Cardiac muscle cell (in vitro differentiated cells and primary cell): Measurements from ENCODE around the gene MPZ. TPM values are rescaled to one million over a fixed set of nuclear protein-coding genes. Genes with fewer than 3 reads are reported as not detected.

Experiments
- DNase-seq, 2 donors: peaks; one replicate each; pipeline versions ENCODE4 v3.0.0 to v3.0.0-alpha.2; 2010 to 2017; ENCODE audit warnings: low read depth in 1 of 2, low spot score in 1 of 2
- H3K27ac ChIP-seq: fragments of 200-600 bp; sonication (generic); 2 replicates; pipeline ENCODE4 v1.5.1; 2016
- H3K27me3 ChIP-seq: fragments of 200-600 bp; sonication (generic); 2 replicates; pipeline ENCODE4 v1.6.0; 2016; ENCODE audit warnings: control low read depth
- H3K36me3 ChIP-seq: fragments of 200-600 bp; sonication (generic); 2 replicates; pipeline ENCODE4 v1.5.1; 2016; ENCODE audit warnings: control low read depth
- H3K4me1 ChIP-seq: fragments of 200-600 bp; sonication (generic); 2 replicates; pipeline ENCODE4 v1.8.1; 2017; ENCODE audit warnings: low read depth, mild to moderate bottlenecking, mixed run types
- H3K4me3 ChIP-seq: fragments of 200-600 bp; sonication (generic); 2 replicates; pipeline ENCODE4 v1.5.1; 2016; ENCODE audit warnings: mild to moderate bottlenecking
- H3K9me3 ChIP-seq: fragments of 200-600 bp; sonication (generic); 2 replicates; pipeline ENCODE4 v1.5.1; 2017; ENCODE audit warnings: low read depth, mild to moderate bottlenecking, control low read depth
- polyA plus RNA-seq: library from polyadenylated mRNA; unstranded; fragments of >200 nt; fragmentation: Nextera tagmentation; extraction: Ambion mirVana; gene quantifications from 2 replicates; pipeline ENCODE4 v1.2.1, GENCODE V29; 2016
- total RNA-seq: library from RNA; depleted of rRNA; stranded (reverse); fragments of >200 nt; gene quantifications from 2 replicates; pipeline ENCODE4 v1.2.3, GENCODE V29; 2016
- TF ChIP-seq, protein P1 (sequence below): IDR thresholded peaks from 2 replicates; pipeline ENCODE4 v1.5.1; 2012; ENCODE audit warnings: low read depth, mild to moderate bottlenecking, low read length

The MPZ gene
- total RNA-seq: 0.35 and 0.77 TPM in 2 replicates
- 0.48 and 0.66 TPM in 2 replicates for polyA plus RNA-seq

DNA sequence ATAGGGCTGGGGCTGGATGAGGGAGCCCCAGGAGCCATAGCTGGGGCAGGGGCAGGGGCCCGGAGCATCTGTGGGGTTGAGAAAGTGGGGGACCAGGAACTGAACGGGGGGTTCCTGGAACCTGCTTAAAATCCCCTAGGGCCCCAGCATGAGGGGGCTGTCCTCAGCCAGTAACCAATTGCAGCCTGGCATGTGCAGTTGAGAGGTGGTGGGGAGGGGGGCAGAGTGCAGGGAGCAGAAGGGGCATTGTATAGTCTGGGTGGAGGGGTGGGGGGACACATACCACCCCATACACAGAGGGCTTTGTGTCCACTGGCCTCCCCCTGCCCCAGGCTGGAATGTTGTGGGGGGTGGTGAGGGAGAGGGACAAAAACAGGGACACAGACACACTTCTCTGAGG, at the start of gene MPZ:
MPZ (minus strand) TSS at position 101 of the 400 bp plus-strand sequence; CDS start at position 38, 63 bp downstream.
- TF ChIP-seq, protein P1, sequence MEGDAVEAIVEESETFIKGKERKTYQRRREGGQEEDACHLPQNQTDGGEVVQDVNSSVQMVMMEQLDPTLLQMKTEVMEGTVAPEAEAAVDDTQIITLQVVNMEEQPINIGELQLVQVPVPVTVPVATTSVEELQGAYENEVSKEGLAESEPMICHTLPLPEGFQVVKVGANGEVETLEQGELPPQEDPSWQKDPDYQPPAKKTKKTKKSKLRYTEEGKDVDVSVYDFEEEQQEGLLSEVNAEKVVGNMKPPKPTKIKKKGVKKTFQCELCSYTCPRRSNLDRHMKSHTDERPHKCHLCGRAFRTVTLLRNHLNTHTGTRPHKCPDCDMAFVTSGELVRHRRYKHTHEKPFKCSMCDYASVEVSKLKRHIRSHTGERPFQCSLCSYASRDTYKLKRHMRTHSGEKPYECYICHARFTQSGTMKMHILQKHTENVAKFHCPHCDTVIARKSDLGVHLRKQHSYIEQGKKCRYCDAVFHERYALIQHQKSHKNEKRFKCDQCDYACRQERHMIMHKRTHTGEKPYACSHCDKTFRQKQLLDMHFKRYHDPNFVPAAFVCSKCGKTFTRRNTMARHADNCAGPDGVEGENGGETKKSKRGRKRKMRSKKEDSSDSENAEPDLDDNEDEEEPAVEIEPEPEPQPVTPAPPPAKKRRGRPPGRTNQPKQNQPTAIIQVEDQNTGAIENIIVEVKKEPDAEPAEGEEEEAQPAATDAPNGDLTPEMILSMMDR: no peak

GRCh38 chr1:161359291-161359690, 49.5 kb upstream of the MPZ start:
- no peaks in the 10 kb centered on the region for H3K4me1 ChIP-seq
- no peaks in the 10 kb centered on the region for H3K9me3 ChIP-seq
- H3K27me3 ChIP-seq: no peaks in the 10 kb centered on the region
- H3K36me3 ChIP-seq: peaks cover 3% of the 10 kb centered on the region
- TF ChIP-seq, protein P1: no peak
- no peak overlapping the region for H3K27ac ChIP-seq
- H3K4me3 ChIP-seq: no peak overlapping the region
- no peak for DNase-seq

More for the DNA sequence above, at the start of gene MPZ:
- no peak within 1 kb of the TSS for H3K4me3 ChIP-seq
- no peaks in the 10 kb centered on the region for H3K9me3 ChIP-seq
- H3K27me3 ChIP-seq: no peaks in the 10 kb centered on the region
- H3K36me3 ChIP-seq: no peaks in the 10 kb centered on the region
- H3K4me1 ChIP-seq: peaks cover 9% of the 10 kb centered on the region
- H3K27ac ChIP-seq: no peak within 1 kb of the TSS
- DNase-seq: no peak

- Histone ChIP-seq H3K36me3 (no peaks in the 10 kb centered on the region), H3K9me3 (no peaks in the 10 kb centered on the region), H3K27ac (no peak overlapping the region), H3K4me3 (no peak overlapping the region), H3K4me1 (no peaks in the 10 kb centered on the region), H3K27me3 (no peaks in the 10 kb centered on the region)
- no peak for DNase-seq
- TF ChIP-seq, protein P1: no peak
Measured at GRCh38 chr1:161357073-161357472, 47.3 kb upstream of the MPZ start.

- no peak overlapping the region for H3K4me3 ChIP-seq
- peak in 1 of 2 donors; percentile 10 for DNase-seq
- H3K27ac ChIP-seq: no peak overlapping the region
- TF ChIP-seq, protein P1: no peak
- H3K9me3 ChIP-seq: no peaks in the 10 kb centered on the region
- H3K27me3 ChIP-seq: no peaks in the 10 kb centered on the region
- H3K4me1 ChIP-seq: no peaks in the 10 kb centered on the region
- peaks cover 6% of the 10 kb centered on the region for H3K36me3 ChIP-seq
Measured at GRCh38 chr1:161351482-161351881, 41.7 kb upstream of the MPZ start.

- Histone ChIP-seq H3K36me3 (peaks cover 6% of the 10 kb centered on the region), H3K27ac (no peak overlapping the region), H3K27me3 (no peaks in the 10 kb centered on the region), H3K4me3 (no peak overlapping the region), H3K4me1 (no peaks in the 10 kb centered on the region), H3K9me3 (no peaks in the 10 kb centered on the region)
- TF ChIP-seq, protein P1: no peak
- no peak for DNase-seq
Measured at GRCh38 chr1:161350671-161351070, 40.9 kb upstream of the MPZ start.

GRCh38 chr1:161342821-161343220, 33.1 kb upstream of the MPZ start:
- no peak overlapping the region for H3K27ac ChIP-seq
- no peaks in the 10 kb centered on the region for H3K27me3 ChIP-seq
- H3K4me1 ChIP-seq: no peaks in the 10 kb centered on the region
- no peak overlapping the region for H3K4me3 ChIP-seq
- H3K9me3 ChIP-seq: no peaks in the 10 kb centered on the region
- peaks cover 28% of the 10 kb centered on the region for H3K36me3 ChIP-seq
- TF ChIP-seq, protein P1: no peak
- DNase-seq: no peak
